Hematopoietic multipotent progenitor cell treated with erythropoietin and hydrocortisone succinate and interleukin-3 and kit ligand, for 4 days (in vitro differentiated cells): ENCODE measurements around the gene ITPK1.

Source experiments
- DNase-seq: peaks from one replicate; pipeline ENCODE4 v3.0.0-alpha.2; 2015

ITPK1 gene

DNA sequence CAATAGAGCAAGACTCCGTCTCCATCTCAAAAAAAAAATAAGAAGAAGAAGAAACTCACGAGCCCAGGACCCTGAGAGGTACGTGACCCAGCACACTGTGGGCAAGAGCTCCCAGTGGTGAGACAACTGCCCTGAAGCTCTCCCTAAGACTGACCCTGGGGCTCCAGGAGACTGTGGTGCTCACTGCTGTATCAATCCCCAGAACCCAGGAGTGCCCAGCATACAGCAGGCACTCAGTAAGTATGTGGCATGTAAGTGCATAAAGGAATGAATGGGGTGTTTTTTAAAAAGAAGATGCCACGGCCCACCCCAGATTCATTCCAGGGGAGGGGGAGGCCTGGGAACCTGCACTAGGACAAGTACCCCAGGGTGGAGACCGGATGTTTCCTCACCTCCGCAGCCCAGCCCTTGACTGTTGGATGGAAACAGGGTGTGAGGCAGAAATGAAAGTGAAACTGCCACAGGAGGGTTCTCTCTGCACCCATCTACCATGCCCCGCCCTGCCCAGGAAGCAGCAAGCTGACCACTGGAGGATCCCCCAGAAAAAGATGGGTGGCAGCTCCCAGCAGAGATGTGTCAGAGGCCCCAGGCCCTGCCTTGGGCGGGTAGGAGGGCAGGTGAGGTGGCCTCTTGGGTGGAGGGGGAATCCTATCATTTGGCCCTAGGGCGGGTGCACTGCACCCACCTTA lies 12.2 kb downstream of the ITPK1 start:
- DNase-seq, result peak; percentile 83

DNA sequence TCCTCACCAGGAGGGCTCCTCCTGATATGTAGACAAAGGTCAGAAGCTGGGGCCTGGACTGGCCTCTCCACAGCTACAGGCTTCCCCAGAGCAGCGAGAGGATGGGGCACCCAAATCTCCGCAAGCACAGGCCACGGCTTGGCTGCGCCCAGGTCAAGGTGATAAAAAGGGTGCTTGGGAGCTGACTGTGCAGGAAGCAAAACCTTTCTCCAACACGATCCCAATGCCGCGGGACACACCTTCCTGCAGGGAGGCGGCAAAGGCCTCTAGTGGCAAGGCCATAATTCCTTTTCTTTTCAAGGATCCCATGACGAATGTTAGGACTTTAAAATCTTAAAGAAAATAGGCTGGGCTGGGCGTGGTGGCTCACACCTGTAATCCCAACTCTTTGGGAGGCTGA lies 13.6 kb downstream of the ITPK1 start:
- no peak for DNase-seq

DNA sequence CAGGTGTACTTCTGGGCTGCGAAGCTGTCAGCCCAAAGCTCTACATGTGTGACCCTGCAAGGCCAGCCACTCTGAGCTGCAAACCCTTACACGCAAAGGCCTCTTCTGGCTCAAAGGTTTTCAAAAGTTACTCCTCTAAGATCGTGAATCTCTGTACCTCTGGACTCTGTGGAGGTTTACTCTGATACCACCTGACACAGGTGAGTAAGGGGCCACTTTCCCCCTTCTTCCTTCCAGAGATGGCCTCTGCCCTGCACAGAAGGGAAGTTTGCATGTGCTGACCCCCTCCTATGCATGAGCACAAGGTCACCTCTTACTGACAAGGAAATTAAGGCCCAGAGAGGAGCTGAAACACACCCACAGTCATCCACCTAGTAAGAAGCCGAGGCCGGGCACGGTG lies 14.5 kb downstream of the ITPK1 start:
- no peak for DNase-seq

DNA sequence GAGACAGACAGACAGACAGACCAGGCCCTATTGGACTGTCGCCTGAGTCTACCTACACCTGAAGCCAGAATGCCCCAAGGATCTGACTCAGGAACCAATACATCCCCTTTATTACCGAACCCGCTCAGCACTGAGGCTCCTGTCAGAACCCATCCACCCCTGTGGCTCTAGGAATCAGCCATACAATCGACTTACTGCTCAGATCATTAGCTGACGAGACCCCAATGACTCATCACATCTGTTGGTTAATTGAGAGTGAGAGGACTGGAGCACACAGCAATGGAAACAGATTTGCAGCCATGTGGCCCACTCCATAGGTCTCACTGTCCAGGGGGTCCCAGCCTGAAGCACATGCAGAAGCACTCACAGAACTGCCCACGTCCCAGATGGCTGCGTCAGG lies 15.2 kb downstream of the ITPK1 start:
- DNase-seq, result no peak

DNA sequence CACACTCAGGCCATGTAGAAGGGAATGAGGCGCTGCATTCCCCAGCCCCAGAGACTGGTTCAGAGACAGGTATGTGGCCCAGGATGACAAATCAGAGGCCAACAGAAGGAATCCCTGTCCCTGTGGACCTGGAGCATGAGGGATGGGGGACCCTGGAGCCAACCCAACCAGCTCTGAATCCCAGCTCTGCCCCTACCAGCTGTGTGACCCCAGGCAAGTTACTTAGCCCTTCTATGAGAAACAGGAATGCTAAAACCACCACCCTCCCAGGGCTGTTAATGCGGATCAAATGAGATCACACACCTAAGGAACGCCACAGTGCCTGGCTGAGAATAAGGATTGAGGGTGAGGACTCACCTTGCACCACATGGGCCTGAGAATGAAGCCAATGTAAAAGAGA lies 15.6 kb downstream of the ITPK1 start:
- no peak for DNase-seq

DNA sequence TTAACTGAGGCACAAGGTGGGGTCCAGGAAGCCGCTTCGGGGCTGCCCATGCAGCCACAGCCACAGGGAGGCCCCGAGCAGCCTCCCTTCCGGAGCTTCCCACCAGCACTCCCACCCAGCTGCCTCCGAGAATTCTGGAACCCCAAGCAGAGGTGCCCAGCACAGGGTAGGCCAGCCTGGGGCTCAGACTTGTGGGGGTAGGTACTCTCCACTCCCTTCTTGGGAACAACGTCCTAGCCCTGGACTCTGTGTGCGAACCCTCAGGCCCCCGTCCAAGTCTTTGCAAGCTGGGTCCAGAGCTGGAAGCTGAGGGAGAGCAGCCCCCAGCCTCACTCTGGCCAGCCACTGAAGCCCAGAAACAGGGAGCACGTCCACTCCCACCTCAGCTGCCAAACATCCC lies 16.1 kb downstream of the ITPK1 start:
- DNase-seq, result no peak

DNA sequence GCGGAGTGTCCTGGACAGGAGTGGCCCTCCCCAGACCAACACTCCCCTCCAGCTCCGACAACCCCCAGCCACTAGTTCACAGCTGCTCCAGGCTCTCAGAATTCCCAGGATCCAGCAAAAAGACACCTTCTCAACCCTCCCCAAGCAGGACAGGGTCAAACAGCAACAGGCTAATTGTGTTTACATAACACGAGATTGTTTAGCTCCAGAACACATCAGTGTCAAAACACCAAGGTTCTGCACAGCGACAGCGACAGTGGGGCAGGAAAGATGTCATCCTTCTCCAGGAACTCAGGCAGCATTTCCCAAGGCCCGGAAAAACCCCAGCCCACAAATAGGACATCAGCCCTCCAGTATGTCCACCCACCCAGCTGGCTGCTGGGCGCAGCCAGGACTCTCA lies 16.5 kb downstream of the ITPK1 start:
- no peak for DNase-seq

DNA sequence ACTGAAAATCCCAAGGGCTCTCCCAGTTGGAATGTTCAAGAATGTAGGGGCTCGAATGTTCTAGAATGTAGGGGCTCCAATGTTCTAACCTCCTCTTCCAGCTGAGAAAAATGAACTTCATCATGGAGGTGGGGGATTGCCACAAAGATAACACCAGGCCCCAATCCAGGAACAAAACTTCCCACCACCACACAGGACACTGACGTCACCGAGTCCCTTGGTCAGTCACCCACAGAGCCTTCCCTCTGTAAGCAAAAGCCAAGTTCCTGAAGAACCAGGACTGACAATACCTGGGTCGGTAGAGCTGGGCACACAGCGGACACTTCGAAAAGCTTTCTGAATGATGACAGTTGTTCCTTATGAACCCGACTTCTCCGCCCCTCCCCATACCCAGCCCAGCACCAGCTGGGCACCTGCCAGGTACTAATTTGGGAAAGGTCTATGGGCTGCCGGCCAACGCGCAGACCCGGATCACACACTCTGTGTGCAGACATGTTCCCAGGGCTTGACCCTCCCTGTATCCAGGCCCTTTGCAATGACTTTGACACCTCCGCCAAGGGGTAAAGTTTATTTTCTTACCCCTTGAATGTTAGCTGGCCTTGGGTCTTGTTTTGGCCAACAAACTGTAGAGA lies 18.9 kb downstream of the ITPK1 start:
- DNase-seq, result no peak

DNA sequence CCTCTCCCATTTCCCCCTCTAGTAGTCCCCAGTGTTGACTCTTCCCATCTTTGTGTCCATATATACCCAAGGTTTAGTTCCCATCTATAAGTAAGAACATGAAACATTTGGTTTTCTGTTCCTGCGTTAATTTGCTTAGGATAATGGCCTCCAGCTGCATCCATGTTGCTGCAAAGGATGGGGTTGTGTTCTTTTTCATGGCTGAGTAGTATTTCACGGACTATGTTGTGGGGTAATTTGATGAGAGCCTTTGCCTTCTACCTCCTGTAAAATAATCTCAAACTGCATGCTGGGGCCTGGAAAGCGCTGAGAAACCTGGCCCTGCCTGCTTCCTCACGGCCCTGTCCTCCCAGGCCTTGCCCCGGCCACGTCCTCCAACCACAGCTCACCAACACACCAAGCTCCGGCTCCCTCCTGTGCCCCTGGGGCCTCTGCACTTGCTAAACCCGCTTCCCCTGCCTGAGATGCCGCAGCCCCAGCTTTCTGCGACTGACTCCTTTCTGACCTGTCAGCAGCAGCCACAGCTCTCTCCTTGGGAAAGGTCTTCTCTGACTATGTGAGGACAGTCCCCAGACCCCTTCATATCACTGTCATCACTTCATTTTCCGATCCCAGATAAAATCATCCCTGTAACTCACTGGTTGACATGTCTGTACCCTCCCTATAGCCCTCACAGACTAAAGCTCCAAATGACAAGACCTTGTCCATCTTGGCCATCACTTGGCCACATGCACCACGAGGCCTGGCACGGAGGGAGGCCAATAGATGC lies 19.8 kb downstream of the ITPK1 start:
- DNase-seq, result no peak

DNA sequence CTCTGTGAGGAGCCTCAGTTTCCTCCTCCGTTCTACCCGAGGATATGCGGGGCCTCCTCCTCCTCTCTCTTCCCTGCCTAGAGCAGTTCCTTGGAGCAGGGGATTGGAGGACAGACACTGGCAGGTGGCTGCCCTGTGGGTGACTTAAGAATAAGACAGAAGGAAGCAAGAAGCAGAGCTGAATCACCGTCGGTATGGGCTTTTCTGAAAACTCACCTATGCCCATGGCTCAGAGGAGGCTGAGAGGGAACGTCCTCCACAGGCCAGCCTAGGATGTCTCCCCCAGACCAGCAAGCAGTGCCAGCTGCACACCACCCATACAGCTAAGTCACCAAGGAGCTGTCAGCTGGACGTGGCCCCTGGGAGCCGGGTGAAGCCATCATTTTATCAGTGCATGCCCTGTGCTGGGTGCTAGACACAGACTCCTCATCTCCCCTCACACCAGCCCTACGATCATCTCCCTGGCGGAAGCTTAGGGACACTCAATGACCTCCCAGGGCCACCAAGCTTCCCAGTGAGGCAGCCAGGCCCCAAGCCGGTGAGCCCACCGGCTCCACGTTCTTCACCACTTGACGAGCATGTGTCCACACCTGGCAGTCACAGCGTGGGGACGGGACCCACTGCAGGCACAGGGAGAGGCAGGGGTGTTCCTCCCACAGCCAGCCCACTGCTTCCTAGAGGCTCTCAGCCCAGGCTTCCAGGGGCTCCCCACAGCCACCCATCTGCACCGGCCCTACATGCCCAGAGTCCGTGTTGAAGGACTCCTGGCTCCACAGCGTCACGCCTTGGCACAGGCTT lies 21.4 kb downstream of the ITPK1 start:
- DNase-seq, result no peak

DNA sequence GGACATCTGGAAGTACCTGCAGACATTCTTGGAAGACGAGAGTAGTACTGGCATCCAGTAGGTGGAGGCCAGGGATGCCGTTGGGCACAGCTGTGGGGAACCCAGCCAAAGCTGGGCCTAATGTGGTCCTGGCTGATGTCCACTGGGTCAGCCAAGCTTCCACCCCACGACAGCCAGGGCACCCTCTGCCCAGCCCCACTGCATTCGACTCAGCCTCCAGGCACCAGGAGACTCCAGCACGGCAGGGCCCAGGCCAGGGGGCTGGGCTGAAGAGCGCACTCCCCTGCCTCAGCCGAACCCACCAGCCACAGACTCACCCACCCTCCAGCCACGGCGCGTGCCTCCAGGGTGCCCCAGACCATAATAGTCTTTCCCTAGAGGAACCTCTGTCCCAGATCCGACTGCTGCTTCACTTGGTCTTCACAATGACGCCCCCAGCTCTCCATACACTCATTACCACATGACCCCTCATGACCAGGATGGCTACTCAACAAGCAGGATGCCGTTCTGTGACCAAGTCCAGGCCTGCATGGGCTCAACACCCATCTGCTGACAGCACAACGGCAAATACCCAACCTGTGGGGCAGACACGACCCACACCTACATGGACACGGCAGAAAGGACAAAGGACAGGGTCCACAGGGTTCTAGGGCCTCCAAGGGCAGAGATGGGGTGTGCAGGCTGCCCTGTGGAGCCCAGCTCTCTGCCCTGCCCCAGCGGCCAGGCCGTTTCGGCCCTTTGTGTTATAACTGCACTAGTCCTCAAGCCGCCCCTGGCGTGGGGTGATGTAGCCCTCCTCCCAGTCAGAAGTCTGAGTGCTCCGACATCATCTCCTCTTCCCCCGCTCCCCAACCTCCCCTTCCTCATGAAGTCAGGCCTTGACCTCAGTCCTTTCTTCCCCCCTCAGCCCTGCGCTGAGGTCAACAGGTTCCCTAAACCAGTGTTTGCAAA lies 22.8 kb downstream of the ITPK1 start:
- no peak for DNase-seq

DNA sequence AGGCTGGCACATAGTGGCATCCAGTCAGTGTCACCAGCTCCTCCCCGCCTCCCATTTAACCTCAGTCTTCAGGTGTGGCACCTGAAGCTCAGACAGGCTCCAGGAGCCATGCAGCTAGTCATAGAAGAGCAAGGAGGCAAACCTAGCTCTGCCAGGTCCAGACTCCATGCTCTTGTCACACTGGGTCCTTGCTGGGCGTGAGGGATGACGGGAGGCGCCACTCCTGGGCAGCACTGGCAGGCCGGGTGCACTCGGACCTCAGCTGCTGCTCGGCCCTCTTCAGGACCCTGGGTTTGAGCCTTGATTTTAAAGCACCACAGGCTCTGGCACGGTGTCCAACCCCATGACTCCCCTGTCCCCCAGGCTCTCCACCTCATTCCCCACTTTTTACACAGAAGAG lies 24.1 kb downstream of the ITPK1 start:
- DNase-seq, result no peak

DNA sequence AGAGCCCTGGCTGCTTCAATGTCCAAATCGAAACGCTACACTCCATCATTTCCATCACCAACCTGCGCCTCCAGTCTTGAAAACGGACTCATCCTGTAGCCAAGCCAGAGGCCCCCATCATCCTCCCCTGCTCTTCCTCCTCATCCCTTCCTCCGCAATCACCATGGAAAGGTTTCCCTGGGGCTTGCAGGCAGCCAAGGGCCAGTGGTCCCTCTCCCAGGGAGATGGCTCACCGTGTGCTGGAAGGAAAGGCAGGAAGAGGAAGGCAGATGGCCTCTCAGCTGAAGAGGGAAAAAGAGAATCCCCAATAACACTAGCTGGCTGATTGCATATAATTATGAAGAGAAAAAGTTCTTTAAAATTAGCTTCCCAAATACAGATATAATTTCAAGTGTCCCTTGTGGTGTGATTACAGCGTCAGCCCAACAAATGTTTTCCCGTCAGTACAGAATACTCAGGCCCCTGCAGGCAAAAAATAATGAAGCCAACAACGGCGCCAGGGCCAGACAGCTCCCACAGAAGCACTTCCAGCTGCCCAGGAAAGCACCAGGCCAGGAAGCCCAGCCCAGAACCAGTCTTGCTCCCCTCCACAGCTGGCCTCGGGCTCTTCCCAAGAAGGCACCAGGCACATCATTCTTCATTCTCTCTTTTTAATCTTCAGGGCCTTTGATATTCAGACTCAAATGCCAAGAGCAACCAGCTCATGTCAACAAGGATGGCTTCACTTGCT lies 24.7 kb downstream of the ITPK1 start:
- no peak for DNase-seq

DNA sequence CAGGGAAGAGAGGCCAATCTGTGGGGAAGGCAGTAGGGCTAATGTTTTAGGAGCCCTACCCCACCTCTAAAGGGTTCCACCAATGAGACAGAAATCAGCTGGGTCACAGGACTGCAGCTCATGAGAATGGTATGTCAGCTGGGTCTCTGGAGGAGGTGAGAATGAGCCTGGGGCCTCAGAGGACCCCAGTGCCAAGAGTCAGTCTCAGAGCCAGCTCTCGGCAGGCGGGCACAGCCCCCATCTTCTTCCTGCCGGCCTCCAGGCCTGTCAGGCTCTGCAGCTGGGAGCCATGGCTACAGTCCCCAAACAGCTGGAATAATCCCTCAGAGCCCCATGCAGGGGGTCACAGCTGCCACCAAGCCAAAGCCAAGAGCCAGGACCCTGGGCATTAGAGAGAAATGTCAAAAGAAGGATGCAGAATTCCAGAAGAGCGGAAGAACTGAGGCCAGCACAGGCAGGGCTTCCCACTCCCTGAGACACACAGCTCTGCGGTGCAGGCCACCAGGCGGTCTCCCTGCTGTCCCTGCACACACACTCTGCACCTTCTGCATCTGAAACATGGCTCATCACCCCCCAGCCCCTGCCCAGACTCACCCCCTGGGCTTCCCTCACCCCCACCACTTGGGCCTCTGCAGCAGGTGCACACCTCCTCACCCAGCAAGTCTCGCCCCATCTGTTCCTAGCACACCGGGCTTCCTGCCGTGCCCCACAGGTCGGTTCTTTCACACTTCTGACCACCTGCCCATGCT lies 26.0 kb downstream of the ITPK1 start:
- DNase-seq, result no peak

DNA sequence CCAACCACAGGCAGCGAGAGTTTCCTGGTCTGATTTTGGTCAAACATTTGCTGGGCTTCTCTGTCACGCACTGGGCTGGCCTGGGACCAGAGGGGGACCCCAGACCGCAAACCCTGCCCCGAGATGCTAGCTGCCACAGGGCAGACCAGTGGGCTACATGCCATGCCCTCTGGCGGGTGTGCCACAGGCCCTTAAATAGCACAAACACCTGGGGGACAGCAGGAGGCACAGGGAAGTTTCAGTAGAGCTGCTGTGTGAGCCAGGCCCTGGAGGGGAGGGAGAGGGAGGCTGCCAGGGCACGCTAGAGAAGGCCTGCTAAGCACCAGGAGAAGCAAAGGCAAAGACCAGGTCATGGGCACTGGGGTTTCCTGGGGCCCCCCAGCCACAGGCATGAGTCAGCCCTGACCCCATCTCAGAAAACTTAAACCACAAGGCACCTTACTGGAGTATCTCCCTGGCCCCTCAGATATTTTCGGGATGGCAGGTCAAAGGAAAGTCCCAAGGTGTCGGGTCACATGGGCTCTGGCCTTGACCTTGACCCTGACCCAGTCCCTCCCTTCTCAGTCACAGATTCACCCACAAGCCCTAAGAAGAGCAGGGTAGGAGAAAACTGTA lies 29.2 kb downstream of the ITPK1 start:
- DNase-seq, result peak; percentile 50

DNA sequence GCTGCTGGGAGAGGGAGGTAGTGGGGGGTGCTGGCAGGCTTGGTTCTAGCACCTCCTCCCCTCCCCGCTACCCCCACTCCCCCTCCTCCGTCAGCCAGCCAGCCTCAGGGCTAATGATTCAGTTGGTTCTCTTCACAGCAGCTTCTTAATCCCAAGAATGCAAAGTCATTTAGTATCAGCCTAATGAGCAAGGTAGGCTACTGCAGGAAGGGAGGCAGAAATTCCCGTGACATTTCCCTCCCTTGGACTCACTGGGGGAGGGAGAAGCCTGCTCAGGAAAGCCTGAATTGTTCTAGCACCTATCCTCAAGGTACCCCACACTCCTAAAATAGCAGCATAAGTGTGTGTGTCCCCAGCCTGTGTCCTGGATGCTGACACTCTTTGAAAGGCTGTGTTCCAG lies 29.8 kb downstream of the ITPK1 start:
- peak; percentile 46 for DNase-seq

DNA sequence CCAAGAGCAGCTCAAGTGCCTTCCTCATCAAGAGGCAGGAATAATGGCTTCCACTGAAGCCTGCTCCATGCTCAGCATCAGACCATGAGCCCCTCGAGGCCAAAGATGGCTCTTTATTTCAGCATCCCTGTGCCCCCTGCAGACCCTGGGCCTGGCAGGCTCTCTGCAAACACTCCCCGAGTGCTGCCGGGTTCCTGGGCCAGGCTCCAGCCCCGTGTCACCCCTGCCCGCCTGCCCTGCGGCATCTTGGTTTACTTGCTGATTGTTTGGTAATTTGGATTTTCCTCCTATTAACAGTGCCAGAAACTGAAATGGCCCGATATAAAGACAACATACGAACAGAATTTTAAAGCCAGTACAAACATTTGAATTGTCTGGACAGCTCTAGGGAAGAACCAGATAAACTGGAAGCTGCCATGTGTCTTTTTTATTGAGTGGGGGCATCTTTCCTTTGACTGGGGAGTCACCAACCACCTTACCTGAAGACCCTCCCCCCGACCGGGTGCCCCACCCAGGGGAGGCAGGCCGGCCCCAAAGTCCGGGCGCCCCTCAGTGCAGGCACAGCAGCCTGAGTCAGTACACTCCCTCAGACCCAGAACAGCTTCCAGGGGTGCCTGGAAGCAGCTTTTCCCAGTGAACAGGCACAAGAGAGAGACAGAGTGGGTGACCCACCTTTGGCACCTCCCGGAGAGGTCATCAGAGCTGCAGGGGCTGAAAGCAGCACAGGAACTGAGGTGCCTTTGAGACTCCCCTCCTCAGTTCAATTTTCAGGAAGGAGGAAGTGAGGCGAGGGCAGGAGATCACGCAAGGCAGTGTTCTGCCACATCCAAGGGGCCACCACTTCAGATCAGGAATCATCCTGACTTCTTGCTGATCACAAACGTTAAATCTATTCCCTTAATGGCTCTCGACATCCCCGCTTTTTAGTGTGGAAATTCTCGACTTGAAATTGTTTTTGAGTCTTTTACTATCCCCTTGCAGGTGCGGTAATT lies 30.6 kb downstream of the ITPK1 start:
- DNase-seq, result peak; percentile 40

DNA sequence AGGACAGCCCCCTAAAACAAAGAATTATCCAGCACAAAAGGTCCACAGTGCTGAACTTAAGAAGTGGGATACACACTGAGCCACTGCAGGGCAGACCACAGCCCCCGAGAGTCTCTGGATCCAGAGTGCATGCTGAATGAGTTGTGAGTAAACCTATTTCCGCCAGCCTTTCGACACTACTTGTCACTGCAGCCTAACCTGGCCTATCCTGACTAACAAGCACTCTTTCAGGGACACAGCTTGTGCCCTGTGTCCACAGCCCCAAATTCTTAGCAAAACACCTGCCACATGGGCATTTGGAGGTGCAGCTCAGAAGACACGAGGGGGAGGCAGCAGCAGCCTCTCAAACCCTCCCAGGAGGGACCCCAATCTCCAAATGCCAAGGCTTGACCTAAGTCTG lies 31.3 kb downstream of the ITPK1 start:
- DNase-seq, result no peak

DNA sequence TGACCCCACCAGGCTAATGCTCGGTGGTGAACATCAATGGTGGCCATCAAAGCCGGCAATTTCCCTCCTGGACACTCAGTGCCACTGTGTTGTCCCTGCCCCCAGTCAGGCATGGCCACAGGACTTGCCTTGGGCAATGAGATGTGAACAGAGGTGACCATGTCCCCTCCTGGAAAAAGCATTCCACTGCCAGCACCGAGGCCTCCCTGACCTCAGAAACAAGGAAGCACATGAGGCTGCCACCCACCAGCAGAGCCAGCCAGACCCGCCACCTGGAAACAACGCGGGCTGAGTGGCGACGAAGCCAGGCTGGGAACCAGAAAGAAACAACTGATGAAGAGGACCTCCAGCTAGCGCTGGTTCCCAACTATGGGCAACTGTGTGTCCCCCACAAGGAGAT lies 31.8 kb downstream of the ITPK1 start:
- DNase-seq, result no peak
